GM10847 (cell line): Measurements from ENCODE around the gene INTS3.

Experiments used
- POLR2A ChIP-seq: IDR thresholded peaks from 2 replicates; pipeline ENCODE4 v1.6.1; 2011; ENCODE audit not compliant: insufficient read length; ENCODE audit errors: extremely low read depth

The INTS3 gene

GRCh38 chr1:153804112-153804511, 76.3 kb downstream of the INTS3 start:
- TF ChIP-seq POLR2A, result no peak

DNA sequence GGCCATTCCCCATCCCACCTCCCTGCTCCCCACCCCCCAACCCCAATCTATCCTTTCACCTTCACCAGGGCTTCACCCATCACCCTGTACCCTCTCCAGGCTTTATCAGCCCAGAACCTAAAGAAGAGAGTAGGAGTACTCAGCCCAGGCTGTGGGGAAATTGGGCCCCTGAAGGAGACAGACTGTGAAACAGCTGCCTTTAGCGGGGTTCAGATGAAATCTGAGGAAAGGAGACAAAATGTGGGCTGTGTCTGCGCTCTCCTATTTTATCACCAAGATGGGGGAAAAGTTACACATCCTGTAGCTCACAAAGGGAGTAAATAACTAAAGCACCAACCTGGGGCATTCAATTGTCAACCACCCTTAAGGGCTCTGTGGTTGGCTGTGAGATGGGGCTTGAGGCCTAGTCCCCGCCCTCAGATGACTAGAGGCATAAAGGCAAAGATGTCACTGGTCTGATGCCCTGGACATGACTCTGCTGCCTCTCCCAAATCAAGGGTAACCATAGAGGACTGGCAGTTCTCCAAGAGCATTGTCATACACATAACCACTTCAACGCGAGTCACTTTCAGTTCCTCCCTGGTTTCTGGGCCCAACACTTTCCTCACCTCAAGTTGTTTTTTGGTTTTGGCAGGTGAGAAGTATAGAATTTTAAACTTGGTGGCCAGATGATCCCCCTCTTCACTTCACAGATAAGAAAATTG, 77.3 kb downstream of the INTS3 start:
- TF ChIP-seq POLR2A, result no peak

DNA sequence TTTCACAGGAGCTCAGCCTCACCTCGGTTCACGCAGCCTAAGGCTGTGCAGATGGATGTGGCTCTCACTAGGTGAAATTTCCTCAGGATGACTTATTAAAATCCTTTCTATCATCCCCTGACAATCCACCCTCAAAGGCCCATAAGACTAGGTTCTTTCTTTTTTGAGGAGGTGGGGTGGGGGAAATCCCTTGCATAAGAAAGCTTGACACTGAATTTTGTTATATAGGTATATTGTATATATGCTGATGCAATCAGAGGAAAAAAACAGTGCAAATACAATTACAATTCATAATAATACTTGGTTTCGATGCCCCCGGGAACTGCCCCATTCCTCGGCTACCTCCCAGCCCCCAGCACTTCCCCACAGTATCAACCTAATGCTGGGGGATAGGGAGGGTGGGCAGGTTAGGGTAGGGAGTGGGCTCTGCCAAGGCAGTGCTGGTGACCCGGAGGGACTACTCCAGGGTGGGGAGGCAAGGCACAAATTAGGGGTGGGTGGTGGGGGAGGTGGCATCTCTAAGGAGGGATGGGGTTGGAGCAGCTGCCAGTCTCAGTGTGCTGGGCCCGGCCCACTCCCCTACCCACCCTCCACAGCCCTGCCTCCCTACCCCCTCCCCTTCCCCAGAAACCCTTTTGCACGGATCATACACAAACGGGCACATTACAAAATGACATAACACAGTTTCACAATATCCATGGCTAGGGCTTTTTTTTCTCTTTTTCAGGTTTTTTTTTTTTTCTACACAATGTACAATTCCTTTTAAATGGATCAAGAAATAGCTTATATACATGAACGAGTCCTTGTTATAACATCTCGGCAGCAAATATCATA, 78.3 kb downstream of the INTS3 start:
- TF ChIP-seq POLR2A, result no peak

- no peak for TF ChIP-seq POLR2A
Measured at GRCh38 chr1:153816283-153816889, 88.5 kb downstream of the INTS3 start.

DNA sequence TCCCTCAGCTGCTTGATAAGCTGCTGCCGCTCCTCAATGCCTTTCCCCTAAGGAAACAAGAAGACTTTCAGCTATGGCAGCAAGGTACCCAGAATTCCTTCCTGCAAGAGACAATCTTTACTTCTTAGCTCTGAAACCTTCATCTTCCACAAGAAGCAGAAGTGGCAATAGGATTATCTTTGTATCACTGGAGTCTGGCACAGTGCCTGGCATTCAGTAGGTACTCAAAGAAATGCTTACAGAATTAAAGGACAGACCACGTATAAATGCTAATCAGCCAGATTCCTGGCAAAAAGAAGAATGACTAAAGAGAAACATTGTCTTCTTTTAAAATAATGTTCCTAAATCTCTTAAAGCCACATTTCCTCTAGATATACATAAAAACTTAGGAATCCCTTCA, 91.0 kb downstream of the INTS3 start:
- no peak for TF ChIP-seq POLR2A
